ENCODE results near the gene ACVR1B. TPM values are rescaled to one million over a fixed set of nuclear protein-coding genes. Genes with fewer than 3 reads are reported as not detected.

Gene ACVR1B
- total and polyA plus RNA-seq, 2 experiments from 2014 or later: 2.4 to 7.5 TPM

GRCh38 chr12:51941604-51942003, 9.9 kb upstream of the ACVR1B start:
- no peak overlapping the region for H3K4me2 ChIP-seq
- ATAC-seq: no peak; the same call in 2 of the 3 replicates

More at GRCh38 chr12:51941604-51942003, 9.9 kb upstream of the ACVR1B start:
- no peaks in the 10 kb centered on the region for H3K9me2 ChIP-seq (ENCODE audit: insufficient read depth)
- Mint-ChIP-seq H3K9me3 (peaks cover 14% of the 10 kb centered on the region), H3K27me3 (ENCODE audit: insufficient read depth, low read depth, poor library complexity) (peaks cover 14% of the 10 kb centered on the region), H3K4me3 (no peak overlapping the region), H3K4me1 (peaks cover 7% of the 10 kb centered on the region), H3K36me3 (ENCODE audit: low read depth) (peaks cover 5% of the 10 kb centered on the region; the same call in 1 of the 3 replicates), H3K27ac (no peak overlapping the region)
- DNase-seq (ENCODE audit: low spot score): no peak
- no peak overlapping the region for H3K4me3 ChIP-seq
- H3K36me3 ChIP-seq (ENCODE audit: insufficient read depth): no peaks in the 10 kb centered on the region
- H3F3A ChIP-seq (replicated peaks; ENCODE audit: low read depth): no peaks in the 10 kb centered on the region
- no peak overlapping the region; the same call in 1 of the 2 replicates for H2AFZ ChIP-seq
- H4K20me1 ChIP-seq (replicated peaks; ENCODE audit: insufficient read depth): no peaks in the 10 kb centered on the region
- no peak overlapping the region for H3K27ac ChIP-seq (ENCODE audit: low read depth)
- H3K79me2 ChIP-seq (replicated peaks; ENCODE audit: insufficient read depth): no peaks in the 10 kb centered on the region
- no peaks in the 10 kb centered on the region for H3K4me1 ChIP-seq (ENCODE audit: insufficient read depth)
- no peaks in the 10 kb centered on the region for H3K27me3 ChIP-seq (ENCODE audit: insufficient read depth)
- TF ChIP-seq ETS1 (IDR thresholded peaks at IDR 0.05) (no peak), ZNF331 (CRISPR knock-in tag; IDR thresholded peaks at IDR 0.05; ENCODE audit: low read depth) (no peak), POLR2AphosphoS5 (IDR thresholded peaks at IDR 0.05; ENCODE audit: low read depth) (no peak), REST (IDR thresholded peaks at IDR 0.05; ENCODE audit: unreplicated experiment) (no peak), ZNF462 (CRISPR knock-in tag; IDR thresholded peaks at IDR 0.05) (no peak), EZH2 (IDR thresholded peaks at IDR 0.05; ENCODE audit: low read depth, unreplicated experiment) (no peak), STAT1 (IDR thresholded peaks at IDR 0.05; ENCODE audit: unreplicated experiment) (no peak), CREB1 (CRISPR knock-in tag; IDR thresholded peaks at IDR 0.05; ENCODE audit: low read depth) (no peak)

All from GM23338 (cell line).